IMR-90 (cell line): ENCODE results near the gene GFOD2. TPM values are rescaled to one million over a fixed set of nuclear protein-coding genes. Genes with fewer than 3 reads are reported as not detected.

Source experiments
- ATAC-seq: fragments of 200-7000 bp; cut with Tn5 transposase; 2 replicates; pipeline ENCODE4 v1.9.1; 2020; ENCODE audit warnings: low read depth, mild to moderate bottlenecking, moderate library complexity
- BruUV-seq: library from RNA; stranded (reverse); fragments of 400-500 nt; replicated peaks from 2 replicates; lab custom pipeline; 2021; lab: Mats Ljungman, UMichigan
- CTCF ChIA-PET: fragments of 300-600 bp; formaldehyde crosslinking; extraction: SDS; loops from one replicate; lab custom pipeline; 2021; ENCODE audit warnings: antibody characterized with exemption; lab: Yijun Ruan, JAX
- POLR2A ChIA-PET: fragments of 300-600 bp; sonication (Branson Sonifier 250); formaldehyde crosslinking; loops from one replicate; lab custom pipeline; 2022; ENCODE audit warnings: antibody characterized with exemption; ENCODE audit not compliant: unreplicated experiment; lab: Charles Lee
- DNase-seq: peaks from one replicate; pipeline ENCODE4 v3.0.0; 2013
- H2AFZ ChIP-seq: replicated peaks from 2 replicates; pipeline ENCODE3; 2013; ENCODE audit warnings: low read length, mild to moderate bottlenecking; ENCODE audit not compliant: poor library complexity
- H2AK5ac ChIP-seq: 2 replicates; pipeline ENCODE4 v1.6.1; 2013; ENCODE audit warnings: low read depth, low read length, inconsistent platforms
- H2AK9ac ChIP-seq: replicated peaks from 2 replicates; pipeline ENCODE3; 2013; ENCODE audit warnings: mild to moderate bottlenecking, low read depth, low read length, moderate library complexity; ENCODE audit not compliant: poor library complexity
- H2BK120ac ChIP-seq: 2 replicates; pipeline ENCODE4 v1.6.1; 2013; ENCODE audit warnings: low read depth, low read length, inconsistent platforms
- H2BK15ac ChIP-seq: 3 replicates; pipeline ENCODE4 v1.6.1; 2013; ENCODE audit warnings: low read depth, low read length, inconsistent platforms
- H2BK20ac ChIP-seq: 2 replicates; pipeline ENCODE4 v1.6.1; 2013; ENCODE audit warnings: low read depth, mild to moderate bottlenecking, inconsistent platforms, low read length, moderate library complexity
- H2BK5ac ChIP-seq: 2 replicates; pipeline ENCODE4 v1.6.1; 2013; ENCODE audit warnings: mild to moderate bottlenecking, low read depth, low read length, inconsistent platforms; ENCODE audit not compliant: poor library complexity, severe bottlenecking
- H3K14ac ChIP-seq: replicated peaks from 2 replicates; pipeline ENCODE4 v1.6.1; 2013; ENCODE audit warnings: low read depth, low read length, inconsistent platforms
- H3K18ac ChIP-seq: 2 replicates; pipeline ENCODE4 v1.6.1; 2013; ENCODE audit warnings: low read depth, low read length, control low read depth
- H3K23ac ChIP-seq: 2 replicates; pipeline ENCODE4 v1.6.1; 2013; ENCODE audit warnings: low read depth, low read length, inconsistent platforms
- H3K27ac ChIP-seq: 2 replicates; pipeline ENCODE4 v1.5.1; 2013; ENCODE audit warnings: mild to moderate bottlenecking, control low read depth, low read length; ENCODE audit not compliant: insufficient read depth
- H3K27me3 ChIP-seq: 2 replicates; pipeline ENCODE4 v1.6.1; 2013; ENCODE audit warnings: low read length; ENCODE audit not compliant: control insufficient read depth, insufficient read depth
- H3K36me3 ChIP-seq: 2 replicates; pipeline ENCODE4 v1.6.1; 2013; ENCODE audit warnings: low read length, mixed read lengths; ENCODE audit not compliant: control insufficient read depth, insufficient read depth
- H3K4ac ChIP-seq: 2 replicates; pipeline ENCODE4 v1.6.1; 2013; ENCODE audit warnings: low read depth, low read length, inconsistent platforms
- H3K4me1 ChIP-seq: 2 replicates; pipeline ENCODE4 v1.6.1; 2013; ENCODE audit warnings: low read length, mixed read lengths; ENCODE audit not compliant: control insufficient read depth, insufficient read depth
- H3K4me2 ChIP-seq: 2 replicates; pipeline ENCODE4 v1.6.1; 2013; ENCODE audit warnings: low read depth, mild to moderate bottlenecking, control low read depth, low read length, moderate library complexity
- H3K4me3 ChIP-seq: 2 replicates; pipeline ENCODE4 v1.5.1; 2013; ENCODE audit warnings: low read depth, mild to moderate bottlenecking, control low read depth, low read length, moderate library complexity; ENCODE audit not compliant: insufficient read depth
- H3K56ac ChIP-seq: 2 replicates; pipeline ENCODE4 v1.6.1; 2013; ENCODE audit warnings: low read length, inconsistent platforms; ENCODE audit not compliant: insufficient read depth; ENCODE audit errors: extremely low read depth
- H3K79me1 ChIP-seq, 2 experiments: 2 replicates each; pipeline ENCODE4 v1.6.1; 2013; ENCODE audit warnings: low read length in 2 of 2, inconsistent platforms in 1 of 2, low read depth in 1 of 2
- H3K9ac ChIP-seq: 2 replicates; pipeline ENCODE4 v1.6.1; 2013; ENCODE audit warnings: low read depth, low read length, control low read depth
- H3K9me1 ChIP-seq: 2 replicates; pipeline ENCODE4 v1.6.1; 2013; ENCODE audit warnings: low read length, inconsistent platforms; ENCODE audit not compliant: insufficient read depth
- H3K9me3 ChIP-seq: 2 replicates; pipeline ENCODE4 v1.6.1; 2013; ENCODE audit warnings: low read length; ENCODE audit not compliant: control insufficient read depth, insufficient read depth
- H4K20me1 ChIP-seq: 2 replicates; pipeline ENCODE4 v1.6.1; 2013; ENCODE audit warnings: low read length, inconsistent platforms; ENCODE audit not compliant: insufficient read depth
- H4K5ac ChIP-seq: 2 replicates; pipeline ENCODE4 v1.6.1; 2013; ENCODE audit warnings: mild to moderate bottlenecking, low read depth, low read length, control low read depth
- H4K8ac ChIP-seq, 2 experiments: 2 replicates each; pipeline ENCODE4 v1.6.1; 2013; ENCODE audit warnings: low read depth in 2 of 2, low read length in 2 of 2, control low read depth in 1 of 2, inconsistent platforms in 1 of 2
- H4K91ac ChIP-seq: 2 replicates; pipeline ENCODE4 v1.6.1; 2013; ENCODE audit warnings: low read depth, low read length, inconsistent platforms; ENCODE audit not compliant: insufficient read depth
- BHLHE40 ChIP-seq: fragments of 150-350 bp; IDR thresholded peaks from 2 replicates; pipeline ENCODE4 v1.6.1; 2016; ENCODE audit warnings: mild to moderate bottlenecking, low read depth, low read length
- POLR2A ChIP-seq: IDR thresholded peaks from 2 replicates; pipeline ENCODE4 v1.6.1; 2012; ENCODE audit warnings: mild to moderate bottlenecking, low read depth, low read length
- SMC3 ChIP-seq: fragments of 150-350 bp; IDR thresholded peaks from 2 replicates; pipeline ENCODE4 v1.6.1; 2016; ENCODE audit warnings: low read depth, mild to moderate bottlenecking, antibody characterized with exemption, low read length, moderate library complexity
- WGBS, 2 experiments: methylation state at CpG; one replicate each; pipeline versions ENCODE4 v1.1.5 to v1.1.7; 2013; ENCODE audit warnings: missing lambda C conversion rate in 2 of 2; ENCODE audit not compliant: insufficient read length in 1 of 2; ENCODE audit errors: extremely low coverage in 2 of 2; 5-methylcytosine and 5-hydroxymethylcytosine counted together
- dilution Hi-C: fragments of 300-500 bp; cut with HindIII; formaldehyde crosslinking; loops from one replicate; pipeline ENCODE4 v1.14.3; 2018; ENCODE audit warnings: low sequenced_read_pairs; ENCODE audit not compliant: unreplicated experiment
- in situ Hi-C: fragments of 300-500 bp; cut with MboI; formaldehyde crosslinking; loops from 3 replicates; pipeline ENCODE4 v1.14.3; 2019; ENCODE audit warnings: low sequenced_read_pairs, inconsistent platforms, mixed read lengths
- intact Hi-C: fragments of 100-400 bp; cut with micrococcal nuclease; formaldehyde crosslinking; loops from 2 replicates; pipeline ENCODE4 v1.10.0; 2022
- polyA plus RNA-seq, 3 experiments: library from polyadenylated mRNA; depleted of rRNA; stranded (reverse); fragments of >200 nt; gene quantifications; 2 replicates each; pipeline ENCODE4 v1.2.3, GENCODE V29; 2012; ENCODE audit warnings: low replicate concordance in 1 of 3
- total RNA-seq: library from RNA; depleted of rRNA; stranded (reverse); fragments of >200 nt; gene quantifications from 2 replicates; pipeline ENCODE4 v1.2.3, GENCODE V29; 2012

GFOD2 gene
- total and polyA plus RNA-seq, 2 of the 4 experiments (the other 2 are of a cell fraction): 12.3 to 18.1 TPM

DNA sequence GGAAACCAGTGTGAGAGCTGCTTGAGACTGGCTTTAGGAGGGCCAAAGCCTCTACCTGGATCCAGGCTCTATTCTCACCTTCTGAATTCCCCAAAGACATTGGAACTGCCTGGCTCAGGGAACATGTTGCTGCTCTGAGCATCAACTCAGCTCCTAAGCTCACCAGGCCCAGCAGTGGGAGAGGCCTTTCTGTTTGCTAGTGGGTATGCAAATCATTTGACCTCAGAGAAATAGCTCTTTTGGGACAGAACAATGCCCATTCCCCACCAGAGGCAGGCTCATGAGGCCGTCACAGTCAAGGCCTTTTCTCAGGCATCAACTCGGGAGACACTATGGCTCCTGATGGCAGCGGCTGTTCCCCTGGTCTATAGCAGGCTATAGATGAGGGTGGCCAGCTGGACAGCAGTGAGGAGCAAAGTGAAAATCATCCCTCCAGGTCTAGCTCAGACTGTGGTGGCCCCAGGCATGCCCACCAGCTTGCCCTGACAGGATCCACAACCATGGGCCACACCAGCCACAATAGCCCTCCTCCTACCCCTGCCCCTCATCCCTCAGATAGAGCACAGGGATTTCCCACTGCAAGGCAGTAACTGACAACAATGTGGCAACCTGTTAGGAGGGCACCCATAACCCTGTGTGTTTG is 30.4 kb upstream of the GFOD2 start:
- Histone ChIP-seq H3K36me3 (no peaks in the 10 kb centered on the region; the same call in 1 of the 2 replicates), H3K9ac (no peak overlapping the region), H2AFZ (no peak overlapping the region), H4K5ac (no peak overlapping the region), H3K27ac (no peak overlapping the region), H3K79me1 (peaks cover 5 to 17% of the 10 kb centered on the region in 2 experiments), H2AK9ac (no peak overlapping the region), H3K56ac (no peak overlapping the region), H3K4me3 (no peak overlapping the region), H2BK5ac (no peak overlapping the region), H3K18ac (no peak overlapping the region), H2BK20ac (no peak overlapping the region), H2AK5ac (no peak overlapping the region), H2BK15ac (no peak overlapping the region), H4K20me1 (0 out of 2 replicates have a peak, but pooled peaks cover 12% of the 10 kb centered on the region), H2BK120ac (no peak overlapping the region), H4K8ac (no peak overlapping the region), H3K14ac (no peak overlapping the region), H3K4me2 (no peak overlapping the region), H3K4ac (no peak overlapping the region), H3K27me3 (no peaks in the 10 kb centered on the region), H3K4me1 (no peaks in the 10 kb centered on the region), H4K91ac (no peak overlapping the region), H3K9me1 (peaks cover 15% of the 10 kb centered on the region), H3K9me3 (no peaks in the 10 kb centered on the region), H3K23ac (no peak overlapping the region)
- WGBS, 2 experiments: no CpG with 5 or more reads among the region's 3 CpGs
- DNase-seq: no peak
- no TSS peak for BruUV-seq
- in situ Hi-C loops (no loop called here), dilution Hi-C loops (no loop called here), intact Hi-C loops (no loop called here)
- ChIA-PET POLR2A (no interaction called here), CTCF (no interaction called here)
- no peak for TF ChIP-seq BHLHE40
- no peak for TF ChIP-seq POLR2A
- no peak for TF ChIP-seq SMC3
- ATAC-seq: no peak
